SIG-M5 treated with dmso at 0.1 percent for 504 hours (cell line): ENCODE results near the gene SCARF1.

Experiments
- DNase-seq: peaks from one replicate; lab custom pipeline; 2025; ENCODE audit not compliant: unreplicated experiment; lab: John Stamatoyannopoulos, UW

The SCARF1 gene

DNA sequence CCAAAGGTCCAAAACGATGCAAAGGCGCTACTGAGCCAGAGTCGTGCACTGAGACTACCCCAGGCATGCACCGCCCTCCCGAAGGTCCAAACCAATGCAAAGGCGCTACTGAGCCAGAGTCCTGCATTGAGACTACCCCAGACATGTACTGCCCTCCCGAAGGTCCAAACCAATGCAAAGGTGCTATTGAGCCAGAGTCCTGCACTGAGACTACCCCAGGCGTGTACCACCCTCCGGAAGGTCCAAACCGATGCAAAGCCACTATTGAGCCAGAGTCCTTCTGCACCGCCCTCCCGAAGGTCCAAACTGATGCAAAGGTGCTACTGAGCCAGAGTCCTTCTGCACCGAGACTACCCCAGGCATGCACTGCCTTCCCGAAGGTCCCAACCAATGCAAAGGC lies 44.0 kb downstream of the SCARF1 start:
- no peak for DNase-seq

DNA sequence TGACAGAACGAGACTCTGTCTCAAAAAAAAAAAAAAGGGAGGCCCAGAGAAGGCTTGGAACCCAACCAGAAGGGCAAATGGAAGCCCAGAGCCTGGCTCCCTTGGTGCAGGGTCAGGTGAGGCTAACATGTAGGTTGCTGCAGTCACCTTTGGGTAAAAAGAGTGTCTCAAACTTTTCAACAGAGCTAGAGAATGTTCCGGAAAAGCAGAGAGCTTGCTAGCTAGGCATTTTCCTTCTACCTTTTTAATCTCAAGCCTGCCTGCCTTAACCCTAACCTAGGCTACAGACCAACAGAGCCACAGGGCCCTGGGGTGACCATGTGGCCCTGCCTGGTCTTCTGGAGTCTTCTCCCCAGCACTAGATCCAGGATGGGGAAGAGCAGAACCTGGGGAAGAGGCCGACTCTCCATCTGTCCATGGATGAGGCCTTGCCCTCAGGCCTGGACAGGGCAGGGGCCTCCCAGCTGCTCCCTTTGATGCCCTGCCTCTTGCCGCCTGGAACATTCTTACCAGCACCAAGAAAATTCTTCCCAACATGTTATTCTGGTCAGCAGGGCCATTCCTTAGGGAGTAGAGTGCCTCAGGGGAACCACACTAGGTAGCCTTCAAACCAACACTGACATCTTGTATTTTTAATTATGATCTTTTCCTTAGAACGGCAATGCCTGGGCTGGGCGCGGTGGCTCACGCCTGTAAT lies 47.0 kb downstream of the SCARF1 start:
- DNase-seq, result no peak

- peak; percentile 1 for DNase-seq
Observed at GRCh38 chr17:1597861-1598342, 47.6 kb downstream of the SCARF1 start.

- DNase-seq, result no peak
Observed at GRCh38 chr17:1593630-1593931, 52.0 kb downstream of the SCARF1 start.

DNA sequence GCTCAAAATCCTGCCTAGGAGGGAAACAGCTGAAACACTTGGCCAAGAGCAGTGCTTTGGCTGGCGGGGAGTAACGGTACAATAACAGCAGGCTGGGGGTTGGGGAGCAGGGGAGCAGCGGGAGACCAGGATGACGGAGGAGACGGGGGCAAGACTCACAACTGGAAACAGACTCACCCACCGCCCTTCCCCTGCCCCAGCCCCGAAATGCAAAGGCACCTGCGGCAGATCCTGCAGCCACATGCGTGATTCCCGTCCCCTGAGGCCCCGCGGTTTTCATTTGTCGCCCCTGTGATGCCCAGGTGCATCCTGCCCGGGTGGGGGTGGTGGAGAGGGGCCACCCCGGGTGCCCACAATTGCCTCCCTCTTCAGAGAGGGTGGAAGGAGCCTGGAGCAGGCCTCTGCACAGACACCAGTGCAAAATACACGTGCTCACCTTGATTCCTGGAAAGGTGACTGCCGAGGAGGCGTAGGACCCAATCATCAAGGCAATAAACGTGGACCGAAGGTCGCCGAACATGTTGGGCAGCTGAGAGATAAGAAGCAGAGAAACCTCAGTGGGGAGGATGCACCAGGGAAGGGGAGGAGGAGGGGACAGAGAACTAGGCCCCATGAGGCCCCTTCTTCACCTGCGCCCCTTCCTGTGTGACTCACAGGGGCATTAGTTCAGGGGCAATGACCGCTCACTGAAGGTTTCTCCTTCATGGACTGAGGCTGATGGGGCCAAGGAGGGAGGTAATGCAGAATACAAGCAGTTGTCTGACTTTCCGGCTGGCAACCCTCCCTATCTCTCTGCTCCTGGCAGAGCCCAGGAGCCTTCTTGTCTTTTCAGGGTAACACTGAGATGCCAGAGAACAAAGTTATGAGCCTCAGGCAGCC lies 52.5 kb downstream of the SCARF1 start:
- no peak for DNase-seq

DNA sequence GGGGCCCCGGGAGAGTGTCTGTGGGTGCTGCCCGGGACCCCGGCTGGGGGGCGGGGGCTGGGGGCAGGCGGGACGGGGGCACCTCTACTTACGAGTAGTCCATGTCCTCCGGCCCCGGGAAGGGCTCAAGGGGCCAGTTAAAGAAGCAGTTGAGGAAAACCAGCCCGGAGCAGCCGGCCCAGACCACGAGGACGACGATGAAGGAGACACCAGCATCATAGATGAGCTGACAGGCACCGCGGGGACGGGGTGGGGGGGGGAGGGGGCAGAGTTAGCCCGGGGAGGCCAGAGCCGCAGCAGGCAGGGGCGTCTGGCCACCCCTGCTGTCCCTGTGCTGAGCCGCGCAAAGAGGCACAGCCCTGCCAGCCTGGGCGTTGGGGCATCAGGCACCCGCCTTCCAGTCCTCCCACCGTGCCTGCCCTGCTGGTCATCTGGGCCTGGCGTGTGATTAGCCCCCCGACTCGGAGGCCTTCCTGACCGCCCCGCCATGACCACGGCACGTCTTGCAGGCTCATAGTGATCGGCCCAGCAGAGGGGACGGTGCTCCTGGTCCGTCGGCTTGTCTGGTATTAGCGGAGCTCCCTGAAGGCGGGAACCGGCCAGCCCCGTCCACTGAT lies 54.0 kb downstream of the SCARF1 start:
- DNase-seq, result no peak

DNA sequence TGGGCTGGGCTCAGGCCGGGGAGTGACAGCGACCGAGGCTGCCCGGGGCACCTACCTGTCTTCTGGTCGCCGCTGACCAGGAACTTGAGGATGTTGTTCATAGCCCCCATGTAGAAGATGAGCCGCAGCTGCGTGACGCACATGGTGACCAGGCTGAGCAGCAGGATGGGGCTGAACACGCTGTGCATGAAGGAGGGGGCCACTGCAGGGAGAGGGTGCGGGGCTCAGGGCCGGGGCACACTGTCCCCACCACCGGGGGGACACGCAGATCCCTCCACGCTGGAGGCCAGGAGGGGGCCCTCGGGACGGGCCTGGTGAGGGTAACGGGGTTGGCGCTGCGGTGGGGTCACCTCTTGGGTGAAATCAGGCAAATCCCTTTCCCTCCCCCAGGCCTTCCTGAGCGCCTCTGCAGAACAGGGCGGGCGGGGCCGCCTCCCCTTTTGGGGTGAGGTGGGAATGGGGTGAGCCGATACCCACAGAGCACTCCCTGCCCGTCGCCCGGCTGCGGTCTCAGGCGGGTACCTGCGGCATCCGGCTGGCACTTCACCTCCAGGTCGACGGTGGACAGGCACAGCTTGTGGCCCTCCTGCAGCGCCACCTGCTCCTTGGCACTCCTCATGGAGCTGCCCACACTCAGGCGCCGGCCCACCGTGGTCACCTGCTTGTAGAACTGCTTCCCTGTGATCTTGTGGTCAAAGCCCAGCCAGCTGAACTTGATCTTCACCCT lies 54.6 kb downstream of the SCARF1 start:
- DNase-seq, result no peak

DNA sequence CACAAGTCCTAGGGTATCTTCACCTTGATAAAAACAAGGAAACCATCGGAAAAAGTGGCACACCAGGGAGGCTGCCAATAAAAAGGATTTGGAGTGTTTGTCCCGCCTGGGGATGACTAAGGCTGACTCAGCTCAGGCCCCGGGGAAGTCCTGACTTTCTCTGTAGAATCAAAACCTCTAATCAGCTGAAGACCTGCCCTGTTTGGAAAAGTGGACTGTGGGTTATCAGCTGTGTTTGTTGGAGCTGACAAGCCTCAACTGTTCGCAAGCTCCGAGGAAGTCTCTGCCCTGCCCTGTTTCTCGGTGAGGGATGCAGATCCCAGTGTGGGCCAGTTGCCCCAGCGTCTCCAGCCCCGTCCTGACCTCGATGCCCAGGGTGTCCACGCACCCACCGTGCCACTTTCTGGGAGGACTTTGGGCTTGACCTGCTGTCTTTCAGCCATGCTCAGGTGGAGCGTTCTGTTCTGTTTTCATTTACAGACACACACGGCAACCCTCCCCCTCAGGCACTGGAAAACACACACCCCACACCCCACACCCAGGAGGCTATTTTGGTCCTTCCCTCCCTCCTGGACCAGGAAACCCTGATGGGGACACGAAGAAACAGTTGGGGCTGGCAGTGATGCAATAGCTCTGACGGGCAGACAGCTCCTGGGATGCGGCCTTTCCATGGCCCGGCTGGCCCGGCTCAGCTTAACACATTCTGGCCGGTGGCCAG lies 55.3 kb downstream of the SCARF1 start:
- DNase-seq, result peak; percentile 36

DNA sequence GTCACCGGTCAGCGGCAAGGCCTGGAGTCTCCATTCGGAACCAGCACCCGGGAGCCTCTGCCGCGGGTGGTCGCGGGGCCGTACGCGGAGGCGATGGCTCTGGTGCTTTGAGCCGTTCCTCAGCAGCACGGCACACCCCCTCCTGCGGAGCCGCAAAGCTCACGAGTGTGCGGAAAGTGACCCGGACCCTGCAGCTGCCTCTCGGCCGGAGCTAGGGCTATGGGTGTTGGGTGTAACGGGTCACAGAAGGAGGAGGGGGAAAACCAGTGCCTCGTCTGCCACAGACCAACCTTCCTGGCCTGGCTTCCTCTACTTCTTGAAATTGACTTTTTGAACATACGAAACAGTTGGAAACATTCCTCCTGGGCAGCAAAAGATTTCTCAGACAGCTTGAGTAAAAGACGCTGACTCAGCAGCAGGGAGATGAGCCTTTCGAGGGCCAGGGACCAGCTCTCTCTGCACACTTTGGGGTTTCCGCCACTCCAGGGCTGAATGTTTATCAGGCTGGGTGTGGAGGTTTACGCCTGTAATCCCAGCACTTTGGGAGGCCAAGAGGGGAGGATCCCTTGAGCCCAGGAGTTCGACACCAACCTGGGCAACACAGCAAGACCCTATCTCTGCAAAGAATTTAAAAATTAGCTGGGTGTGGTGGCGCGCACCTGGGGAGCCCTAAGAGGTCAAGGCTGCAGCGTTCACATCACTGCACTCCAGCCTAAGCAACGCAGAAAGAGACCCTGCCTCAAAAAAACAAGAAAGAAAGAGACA lies 56.5 kb downstream of the SCARF1 start:
- no peak for DNase-seq

- DNase-seq, result no peak
Observed at GRCh38 chr17:1584167-1584566, 61.4 kb downstream of the SCARF1 start.
